ENCODE data around the gene OGFR.

OGFR gene

GRCh38 chr20:62774762-62775161, 29.9 kb upstream of the OGFR start (continued):
- TF ChIP-seq PATZ1 (CRISPR knock-in tag; IDR thresholded peaks at IDR 0.05; ENCODE audit: borderline replicate concordance), result no peak
- no peak for TF ChIP-seq ISL1 (CRISPR knock-in tag; IDR thresholded peaks at IDR 0.05)
- no peak for TF ChIP-seq SNAI2 (CRISPR knock-in tag; IDR thresholded peaks at IDR 0.05)
- TF ChIP-seq ZNF70 (CRISPR knock-in tag; IDR thresholded peaks at IDR 0.05), result no peak
- TF ChIP-seq PPARA (CRISPR knock-in tag; IDR thresholded peaks at IDR 0.05; ENCODE audit: borderline replicate concordance), result no peak
- TF ChIP-seq BACH2 (CRISPR knock-in tag; IDR thresholded peaks at IDR 0.05; ENCODE audit: borderline replicate concordance), result no peak
- no peak for TF ChIP-seq CSRNP3 (CRISPR knock-in tag; IDR thresholded peaks at IDR 0.05)
- no peak for TF ChIP-seq TOX (CRISPR knock-in tag; IDR thresholded peaks at IDR 0.05; ENCODE audit: borderline replicate concordance)
- no peak for TF ChIP-seq ZFP30 (CRISPR knock-in tag; IDR thresholded peaks at IDR 0.05)

GRCh38 chr20:62775206-62775605, 29.4 kb upstream of the OGFR start:
- ATAC-seq, result no peak
- TF ChIP-seq ZNF565 (CRISPR knock-in tag; conservative IDR thresholded peaks at IDR 0.05; ENCODE audit: low read depth) (no peak), TCF4 (CRISPR knock-in tag; IDR thresholded peaks at IDR 0.05; ENCODE audit: borderline replicate concordance) (no peak), CSDC2 (CRISPR knock-in tag; IDR thresholded peaks at IDR 0.05) (no peak), ZFP3 (CRISPR knock-in tag; IDR thresholded peaks at IDR 0.05) (no peak), PATZ1 (CRISPR knock-in tag; IDR thresholded peaks at IDR 0.05; ENCODE audit: borderline replicate concordance) (no peak), GLIS3 (CRISPR knock-in tag; IDR thresholded peaks at IDR 0.05) (no peak), CREB5 (CRISPR knock-in tag; IDR thresholded peaks at IDR 0.05; ENCODE audit: low read depth) (no peak), SNAI2 (CRISPR knock-in tag; IDR thresholded peaks at IDR 0.05) (no peak), TSHZ2 (CRISPR knock-in tag; IDR thresholded peaks at IDR 0.05) (no peak), ISL1 (CRISPR knock-in tag; IDR thresholded peaks at IDR 0.05) (no peak), ESRRG (CRISPR knock-in tag; IDR thresholded peaks at IDR 0.05) (no peak)

- ATAC-seq, result no peak
- TF ChIP-seq ZNF565 (CRISPR knock-in tag; conservative IDR thresholded peaks at IDR 0.05; ENCODE audit: low read depth) (no peak), ZFP3 (CRISPR knock-in tag; IDR thresholded peaks at IDR 0.05) (no peak), TOX (CRISPR knock-in tag; IDR thresholded peaks at IDR 0.05; ENCODE audit: borderline replicate concordance) (no peak), ZNF8 (CRISPR knock-in tag; IDR thresholded peaks at IDR 0.05) (no peak), PATZ1 (CRISPR knock-in tag; IDR thresholded peaks at IDR 0.05; ENCODE audit: borderline replicate concordance) (no peak), RARB (CRISPR knock-in tag; IDR thresholded peaks at IDR 0.05) (no peak), ZFP30 (CRISPR knock-in tag; IDR thresholded peaks at IDR 0.05) (no peak), SNAI2 (CRISPR knock-in tag; IDR thresholded peaks at IDR 0.05) (no peak), GLIS3 (CRISPR knock-in tag; IDR thresholded peaks at IDR 0.05) (no peak), PPARA (CRISPR knock-in tag; IDR thresholded peaks at IDR 0.05; ENCODE audit: borderline replicate concordance) (no peak), CREB5 (CRISPR knock-in tag; IDR thresholded peaks at IDR 0.05; ENCODE audit: low read depth) (no peak), CSDC2 (CRISPR knock-in tag; IDR thresholded peaks at IDR 0.05) (no peak), BACH2 (CRISPR knock-in tag; IDR thresholded peaks at IDR 0.05; ENCODE audit: borderline replicate concordance) (no peak), TSHZ2 (CRISPR knock-in tag; IDR thresholded peaks at IDR 0.05) (no peak), TCF4 (CRISPR knock-in tag; IDR thresholded peaks at IDR 0.05; ENCODE audit: borderline replicate concordance) (no peak)
Measured at GRCh38 chr20:62776035-62776691, 28.5 kb upstream of the OGFR start.

All from SK-N-SH treated with all-trans-retinoic acid at 6 μM for 48 hours (cell line).